H1 (cell line): Measurements from ENCODE around the gene ASTN1.

Experiments used
- ASH2L ChIP-seq: fragments of 200-600, 300-600 bp; sonication (generic); IDR thresholded peaks from one replicate; pipeline ENCODE4 v1.7.1; 2017; ENCODE audit warnings: low read length
- ATF2 ChIP-seq: IDR thresholded peaks from 2 replicates; pipeline ENCODE4 v1.6.1; 2012; ENCODE audit warnings: low read length, inconsistent platforms
- CEBPB ChIP-seq: IDR thresholded peaks from 2 replicates; pipeline ENCODE4 v1.6.1; 2012; ENCODE audit warnings: low read depth, low read length
- CTCF ChIP-seq, 3 experiments: IDR thresholded peaks; 1 replicate in 2 of 3; 2 replicates in 1 of 3; pipeline versions ENCODE4 v1.5.1 to v1.6.1; 2011; ENCODE audit warnings: low read length in 3 of 3, mild to moderate bottlenecking in 3 of 3, inconsistent platforms in 2 of 3, low read depth in 1 of 3, moderate library complexity in 1 of 3; ENCODE audit not compliant: insufficient read depth in 1 of 3; ENCODE audit errors: control extremely low read depth in 1 of 3
- EP300 ChIP-seq, 2 experiments: IDR thresholded peaks; 1 replicate in 1 of 2; 2 replicates in 1 of 2; pipeline ENCODE4 v1.6.1; 2011 to 2012; ENCODE audit warnings: low read depth in 2 of 2, low read length in 2 of 2, mild to moderate bottlenecking in 2 of 2, borderline replicate concordance in 1 of 2, inconsistent platforms in 1 of 2, moderate library complexity in 1 of 2
- EZH2 ChIP-seq: fragments of 200-600 bp; sonication (generic); IDR thresholded peaks from 2 replicates; pipeline ENCODE4 v1.7.1; 2012; ENCODE audit warnings: low read depth, mild to moderate bottlenecking, moderate library complexity, low read length, inconsistent platforms; ENCODE audit not compliant: severe bottlenecking
- HDAC2 ChIP-seq, 2 experiments: fragments of 300-600 bp in 1 of 2; sonication (generic) in 1 of 2; IDR thresholded peaks; 2 replicates each; pipeline ENCODE4 v1.6.1; 2011 to 2012; ENCODE audit warnings: low read depth in 2 of 2, low read length in 2 of 2, mild to moderate bottlenecking in 2 of 2, moderate library complexity in 2 of 2, borderline replicate concordance in 1 of 2, inconsistent platforms in 1 of 2
- POLR2A ChIP-seq, 2 experiments: IDR thresholded peaks; 1 replicate in 1 of 2; 2 replicates in 1 of 2; pipeline ENCODE4 v1.6.1; 2011; ENCODE audit warnings: low read depth in 2 of 2, low read length in 2 of 2, mild to moderate bottlenecking in 2 of 2; ENCODE audit errors: control extremely low read depth in 1 of 2
- POLR2AphosphoS5 ChIP-seq: IDR thresholded peaks from 2 replicates; pipeline ENCODE4 v1.6.1; 2011; ENCODE audit warnings: low read depth, low read length
- SP1 ChIP-seq: IDR thresholded peaks from 2 replicates; pipeline ENCODE4 v1.6.1; 2011; ENCODE audit warnings: low read depth, low read length
- YY1 ChIP-seq: IDR thresholded peaks from 2 replicates; pipeline ENCODE4 v1.6.1; 2011; ENCODE audit warnings: low read depth, mild to moderate bottlenecking, low read length
- ZNF274 ChIP-seq: IDR thresholded peaks from 2 replicates; pipeline ENCODE4 v1.7.0; 2012; ENCODE audit warnings: low read length, borderline replicate concordance; ENCODE audit errors: extremely low read depth

DNA sequence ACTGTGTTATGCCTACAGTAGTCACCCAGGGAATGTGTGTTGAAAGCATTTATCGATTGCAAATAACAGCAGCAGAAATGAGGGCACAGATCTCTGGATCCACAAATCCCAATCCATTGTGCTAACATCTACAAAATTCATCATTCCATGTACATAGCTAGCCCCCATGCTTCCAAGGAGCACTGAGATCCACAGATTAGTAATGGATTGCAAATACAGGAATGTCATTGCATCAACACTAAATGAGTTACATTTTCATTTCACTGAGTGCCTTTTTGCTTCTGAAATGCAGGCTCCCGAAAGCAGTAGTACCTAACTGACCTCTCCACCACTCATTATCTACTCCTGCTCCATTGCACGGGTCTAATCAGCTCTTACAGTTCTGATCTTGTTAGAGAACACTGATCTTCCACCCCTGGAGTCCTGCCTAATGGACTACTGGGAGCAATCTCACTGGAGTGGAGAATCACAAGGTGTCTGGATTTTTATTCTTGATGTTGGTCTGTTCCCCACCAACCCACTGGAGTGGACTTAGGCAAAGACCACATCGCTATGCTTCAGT, 30.5 kb downstream of the ASTN1 start:
- TF ChIP-seq EP300 (IDR thresholded peaks at IDR 0.05; ENCODE audit: borderline replicate concordance in 1 of 2, low read depth in 2 of 2, low read length in 2 of 2) = no peak
- no peak for TF ChIP-seq CEBPB
- no peak for TF ChIP-seq ASH2L
- TF ChIP-seq HDAC2 (IDR thresholded peaks at IDR 0.05; ENCODE audit: borderline replicate concordance in 1 of 2, low read depth in 2 of 2, low read length in 2 of 2) = no peak
- TF ChIP-seq ZNF274 = no peak
- no peak for TF ChIP-seq CTCF (IDR thresholded peaks at IDR 0.05; ENCODE audit: control extremely low read depth in 1 of 3, insufficient read depth in 1 of 3, low read depth in 1 of 3, low read length in 3 of 3)
- no peak for TF ChIP-seq POLR2AphosphoS5
- no peak for TF ChIP-seq ATF2
- no peak for TF ChIP-seq EZH2
- no peak for TF ChIP-seq SP1
- no peak for TF ChIP-seq POLR2A (IDR thresholded peaks at IDR 0.05; ENCODE audit: control extremely low read depth in 1 of 2, low read depth in 2 of 2, low read length in 2 of 2)
- TF ChIP-seq YY1 = no peak
